GM18909 (cell line): Measurements from ENCODE around the gene NUP188.
"Not testable (repeated sequence)": the region's sequence is repeated elsewhere in the genome, so short reads cannot be mapped to it uniquely, and the experiment has no call there.

Experiments used
- ATAC-seq: cut with Tn5 transposase; IDR thresholded peaks from one replicate; pipeline ENCODE4 v1.9.1; 2021; ENCODE audit warnings: mild to moderate bottlenecking; ENCODE audit not compliant: unreplicated experiment, poor library complexity

The NUP188 gene

GRCh38 chr9:128940271-128940921, 7.1 kb upstream of the NUP188 start:
- ATAC-seq, result no peak

GRCh38 chr9:128940946-128941755, 6.3 kb upstream of the NUP188 start:
- no peak for ATAC-seq

GRCh38 chr9:128943832-128944620, 3.5 kb upstream of the NUP188 start:
- no peak for ATAC-seq

GRCh38 chr9:128944966-128945365, 2.5 kb upstream of the NUP188 start:
- not testable (repeated sequence) for ATAC-seq

GRCh38 chr9:128945798-128946501, 1.5 kb upstream of the NUP188 start:
- ATAC-seq, result no peak

- ATAC-seq, result no peak
Measured at GRCh38 chr9:128946571-128947276, 775 bp upstream of the NUP188 start.

- no peak for ATAC-seq
Measured at GRCh38 chr9:128947277-128947526, 297 bp upstream of the NUP188 start.

- ATAC-seq, result not testable (repeated sequence)
Measured at GRCh38 chr9:128961403-128961802, 13.9 kb downstream of the NUP188 start.

- ATAC-seq, result no peak
Measured at GRCh38 chr9:128969491-128969890, 22.0 kb downstream of the NUP188 start.

GRCh38 chr9:128972956-128973355, 25.5 kb downstream of the NUP188 start:
- ATAC-seq, result no peak

GRCh38 chr9:128979111-128979510, 31.6 kb downstream of the NUP188 start:
- ATAC-seq, result no peak

- ATAC-seq, result no peak
Measured at GRCh38 chr9:128983536-128983935, 36.0 kb downstream of the NUP188 start.

GRCh38 chr9:128986671-128987070, 39.2 kb downstream of the NUP188 start:
- ATAC-seq, result no peak

- no peak for ATAC-seq
Measured at GRCh38 chr9:128987805-128988204, 40.3 kb downstream of the NUP188 start.

GRCh38 chr9:128992995-128993394, 45.5 kb downstream of the NUP188 start:
- no peak for ATAC-seq

GRCh38 chr9:128995791-128996190, 48.3 kb downstream of the NUP188 start:
- no peak for ATAC-seq

- ATAC-seq, result no peak
Measured at GRCh38 chr9:128998462-128998861, 51.0 kb downstream of the NUP188 start.

- no peak for ATAC-seq
Measured at GRCh38 chr9:128999581-129000206, 52.2 kb downstream of the NUP188 start.

- ATAC-seq, result no peak
Measured at GRCh38 chr9:129001504-129002325, 54.2 kb downstream of the NUP188 start.
